PC-3 (cell line): ENCODE data around the gene GRIN2A. TPM values are rescaled to one million over a fixed set of nuclear protein-coding genes. Genes with fewer than 3 reads are reported as not detected.

Source experiments
- ATAC-seq: fragments of 200-7000 bp; cut with Tn5 transposase; 2 replicates; pipeline ENCODE4 v1.9.1; 2020; ENCODE audit warnings: mild to moderate bottlenecking, moderate library complexity
- BruUV-seq: library from RNA; stranded (reverse); fragments of 400-500 nt; replicated peaks from 2 replicates; lab custom pipeline; 2021; lab: Mats Ljungman, UMichigan
- CTCF ChIA-PET: fragments of 300-600 bp; sonication (Branson Sonifier 250); formaldehyde crosslinking; loops from one replicate; lab custom pipeline; 2022; ENCODE audit warnings: antibody characterized with exemption; lab: Charles Lee
- POLR2A ChIA-PET: fragments of 300-600 bp; sonication (Branson Sonifier 250); formaldehyde crosslinking; loops from one replicate; lab custom pipeline; 2022; ENCODE audit warnings: antibody characterized with exemption; ENCODE audit not compliant: unreplicated experiment; lab: Charles Lee
- DNase-seq: peaks from one replicate; pipeline ENCODE4 v3.0.0-alpha.2; 2015
- H2AFZ ChIP-seq: fragments of 300-600 bp; sonication (generic); 2 replicates; pipeline ENCODE4 v1.6.0; 2016; ENCODE audit warnings: antibody characterized with exemption, low read length
- H3F3A ChIP-seq: fragments of 300-600 bp; sonication (generic); one replicate; pipeline ENCODE4 v1.6.0; 2017; ENCODE audit warnings: antibody characterized with exemption, low read length, control low read depth, mild to moderate bottlenecking; ENCODE audit not compliant: unreplicated experiment
- H3K27ac ChIP-seq: fragments of 300-600 bp; sonication (generic); 2 replicates; pipeline ENCODE4 v1.5.1; 2016; ENCODE audit warnings: mild to moderate bottlenecking, low read length
- H3K27me3 ChIP-seq: fragments of 300-600 bp; sonication (generic); 2 replicates; pipeline ENCODE4 v1.6.1; 2016; ENCODE audit warnings: low read length, mixed read lengths
- H3K36me3 ChIP-seq: fragments of 300-600 bp; sonication (generic); 2 replicates; pipeline ENCODE4 v1.6.1; 2016; ENCODE audit warnings: low read depth, mixed run types, low read length, mixed read lengths
- H3K4me1 ChIP-seq: fragments of 300-600 bp; sonication (generic); 2 replicates; pipeline ENCODE4 v1.5.1; 2016; ENCODE audit warnings: low read length; ENCODE audit not compliant: insufficient read depth
- H3K4me2 ChIP-seq: fragments of 300-600 bp; sonication (generic); 2 replicates; pipeline ENCODE4 v1.6.0; 2016; ENCODE audit warnings: low read length
- H3K4me3 ChIP-seq: fragments of 300-600 bp; sonication (generic); 2 replicates; pipeline ENCODE4 v1.5.1; 2016; ENCODE audit warnings: mild to moderate bottlenecking, low read length, mixed read lengths
- H3K79me2 ChIP-seq: fragments of 300-600 bp; sonication (generic); 2 replicates; pipeline ENCODE4 v1.6.1; 2017; ENCODE audit warnings: low read length, mixed read lengths
- H3K9ac ChIP-seq: fragments of 300-600 bp; sonication (generic); 2 replicates; pipeline ENCODE4 v1.6.0; 2016; ENCODE audit warnings: mild to moderate bottlenecking, low read length
- H3K9me2 ChIP-seq: fragments of 300-600 bp; sonication (generic); replicated peaks from 2 replicates; pipeline ENCODE4 v1.6.1; 2016; ENCODE audit warnings: mixed run types, low read length, mixed read lengths
- H3K9me3 ChIP-seq: fragments of 300-600 bp; sonication (generic); 2 replicates; pipeline ENCODE4 v1.6.1; 2016; ENCODE audit warnings: low read length, mixed read lengths
- H4K20me1 ChIP-seq: fragments of 300-600 bp; sonication (generic); 2 replicates; pipeline ENCODE4 v1.6.1; 2016; ENCODE audit warnings: low read length, mixed read lengths
- EZH2 ChIP-seq: fragments of 300-600 bp; sonication (generic); IDR thresholded peaks from one replicate; pipeline ENCODE4 v1.6.1; 2017; ENCODE audit warnings: antibody characterized with exemption, mild to moderate bottlenecking, low read length; ENCODE audit not compliant: unreplicated experiment
- EZH2phosphoT487 ChIP-seq: fragments of 300-600 bp; sonication (generic); IDR thresholded peaks from 2 replicates; pipeline ENCODE4 v1.6.1; 2018; ENCODE audit warnings: mild to moderate bottlenecking, antibody characterized with exemption, low read length, borderline replicate concordance
- intact Hi-C: fragments of 100-400 bp; cut with micrococcal nuclease; formaldehyde crosslinking; loops from 2 replicates; pipeline ENCODE4 v1.9.0; 2023
- total RNA-seq: library from RNA; depleted of rRNA; stranded (reverse); fragments of >200 nt; gene quantifications from 2 replicates; pipeline ENCODE4 v1.2.3, GENCODE V29; 2014
- TF ChIP-seq, protein P1 (sequence below): fragments of 300-600 bp; sonication (generic); conservative IDR thresholded peaks from 2 replicates; pipeline ENCODE4 v1.5.1; 2017; ENCODE audit warnings: antibody characterized with exemption, low read depth, mild to moderate bottlenecking, low read length

The GRIN2A gene
- total RNA-seq, 1 experiment from 2014 or later: 0.04 TPM

DNA sequence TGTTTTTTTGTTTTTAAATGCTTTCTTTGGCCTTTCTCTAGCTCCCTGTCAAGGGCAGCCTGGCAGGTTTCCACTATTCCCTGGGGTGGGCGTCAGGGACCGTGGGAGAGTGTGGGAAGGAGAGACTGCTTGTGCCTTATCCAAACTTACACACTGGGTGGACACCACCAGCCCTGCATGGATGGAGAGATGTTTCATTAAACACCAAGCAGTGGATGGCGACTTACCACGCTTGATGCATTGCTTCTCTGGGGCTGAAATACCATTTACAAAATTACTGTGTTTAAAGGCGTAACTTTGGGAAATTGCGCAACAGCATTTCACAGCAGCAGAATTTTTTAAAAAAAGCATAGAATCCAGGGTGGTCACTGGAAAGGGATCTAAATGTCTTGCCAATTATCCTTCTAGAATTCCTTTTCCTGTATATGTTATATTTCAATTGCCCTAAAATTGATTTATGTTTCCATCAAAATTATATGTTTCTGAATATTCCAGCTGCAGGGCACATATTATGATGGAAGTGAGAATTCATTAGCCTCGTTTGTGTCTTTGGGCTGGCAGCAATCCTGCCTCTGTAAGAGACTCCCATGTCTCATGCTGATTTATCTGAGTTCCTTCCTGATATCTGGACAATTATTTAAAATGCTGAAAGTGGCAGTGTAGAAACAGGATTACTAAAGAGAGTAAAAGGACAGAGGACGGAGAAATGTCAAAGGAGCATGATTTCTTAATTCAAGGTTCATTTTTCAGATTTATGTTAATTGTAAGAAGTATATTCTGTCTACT is 247.3 kb downstream of the GRIN2A start:
- no peaks in the 10 kb centered on the region for H4K20me1 ChIP-seq
- no peaks in the 10 kb centered on the region for H3F3A ChIP-seq
- intact Hi-C loops: no loop called here
- POLR2A ChIA-PET: no interaction called here
- H3K79me2 ChIP-seq: no peaks in the 10 kb centered on the region
- H3K9me3 ChIP-seq: no peaks in the 10 kb centered on the region
- H3K36me3 ChIP-seq: no peaks in the 10 kb centered on the region
- H3K4me3 ChIP-seq: no peak overlapping the region
- no peak overlapping the region for H2AFZ ChIP-seq
- H3K9ac ChIP-seq: no peak overlapping the region
- no peak for ATAC-seq
- H3K9me2 ChIP-seq: no peaks in the 10 kb centered on the region
- BruUV-seq: no TSS peak
- no peak for TF ChIP-seq EZH2
- TF ChIP-seq, protein P1, sequence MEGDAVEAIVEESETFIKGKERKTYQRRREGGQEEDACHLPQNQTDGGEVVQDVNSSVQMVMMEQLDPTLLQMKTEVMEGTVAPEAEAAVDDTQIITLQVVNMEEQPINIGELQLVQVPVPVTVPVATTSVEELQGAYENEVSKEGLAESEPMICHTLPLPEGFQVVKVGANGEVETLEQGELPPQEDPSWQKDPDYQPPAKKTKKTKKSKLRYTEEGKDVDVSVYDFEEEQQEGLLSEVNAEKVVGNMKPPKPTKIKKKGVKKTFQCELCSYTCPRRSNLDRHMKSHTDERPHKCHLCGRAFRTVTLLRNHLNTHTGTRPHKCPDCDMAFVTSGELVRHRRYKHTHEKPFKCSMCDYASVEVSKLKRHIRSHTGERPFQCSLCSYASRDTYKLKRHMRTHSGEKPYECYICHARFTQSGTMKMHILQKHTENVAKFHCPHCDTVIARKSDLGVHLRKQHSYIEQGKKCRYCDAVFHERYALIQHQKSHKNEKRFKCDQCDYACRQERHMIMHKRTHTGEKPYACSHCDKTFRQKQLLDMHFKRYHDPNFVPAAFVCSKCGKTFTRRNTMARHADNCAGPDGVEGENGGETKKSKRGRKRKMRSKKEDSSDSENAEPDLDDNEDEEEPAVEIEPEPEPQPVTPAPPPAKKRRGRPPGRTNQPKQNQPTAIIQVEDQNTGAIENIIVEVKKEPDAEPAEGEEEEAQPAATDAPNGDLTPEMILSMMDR: no peak
- TF ChIP-seq EZH2phosphoT487: no peak
- H3K4me1 ChIP-seq: no peaks in the 10 kb centered on the region
- H3K27me3 ChIP-seq: peaks cover 32% of the 10 kb centered on the region
- CTCF ChIA-PET: interaction anchor here (0.7 kb wide), 1 partner anchor 1283 kb away, joined by 4 read pairs; no protein-coding TSS in a partner anchor
- no peak overlapping the region for H3K27ac ChIP-seq
- no peak for DNase-seq
- H3K4me2 ChIP-seq: no peak overlapping the region

DNA sequence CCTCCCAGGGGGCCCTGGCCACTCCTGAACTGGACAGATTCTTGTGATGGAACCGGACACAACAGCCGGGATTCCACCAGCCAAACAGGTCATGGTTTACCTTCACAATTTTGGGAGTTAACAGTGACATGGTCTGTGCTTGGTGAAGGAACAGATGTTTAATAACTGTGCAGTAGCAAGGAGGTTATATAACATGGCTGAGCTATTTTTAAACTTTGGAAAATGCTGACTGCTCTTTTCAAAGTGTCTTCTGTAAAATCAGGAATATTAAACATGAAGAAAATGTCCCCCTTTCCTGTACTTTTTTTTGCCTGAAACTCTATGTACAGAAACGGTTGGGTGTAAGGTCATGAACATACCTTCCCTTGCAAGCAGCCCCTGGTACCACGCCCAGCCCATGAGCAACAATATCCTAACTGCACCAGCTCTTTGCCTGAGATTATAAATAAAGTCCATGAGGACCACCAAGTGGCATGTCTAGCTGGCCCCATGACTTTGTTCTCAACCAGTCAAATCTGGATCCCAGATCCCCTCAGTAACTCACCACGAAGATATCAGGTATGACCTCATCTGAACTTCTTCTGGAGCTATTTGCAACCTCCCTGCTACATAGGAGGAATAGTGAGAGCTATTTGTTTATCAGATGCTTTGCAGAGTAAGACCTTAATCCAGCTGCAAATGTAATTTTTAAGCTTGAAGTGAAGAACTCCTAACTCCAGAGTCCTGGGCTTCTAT is 249.1 kb downstream of the GRIN2A start:
- DNase-seq (no peak), ATAC-seq (no peak)
- Histone ChIP-seq H3K36me3 (no peaks in the 10 kb centered on the region), H4K20me1 (no peaks in the 10 kb centered on the region), H3F3A (no peaks in the 10 kb centered on the region), H2AFZ (no peak overlapping the region), H3K27ac (no peak overlapping the region), H3K9ac (no peak overlapping the region), H3K4me2 (no peak overlapping the region), H3K9me2 (no peaks in the 10 kb centered on the region), H3K79me2 (no peaks in the 10 kb centered on the region), H3K4me3 (no peak overlapping the region), H3K4me1 (no peaks in the 10 kb centered on the region), H3K27me3 (peaks cover 22% of the 10 kb centered on the region), H3K9me3 (no peaks in the 10 kb centered on the region)
- ChIA-PET POLR2A (no interaction called here), CTCF (no interaction called here)
- TF ChIP-seq, protein P1: no peak
- TF ChIP-seq EZH2: no peak
- no peak for TF ChIP-seq EZH2phosphoT487
- intact Hi-C loops: no loop called here
- no TSS peak for BruUV-seq

DNA sequence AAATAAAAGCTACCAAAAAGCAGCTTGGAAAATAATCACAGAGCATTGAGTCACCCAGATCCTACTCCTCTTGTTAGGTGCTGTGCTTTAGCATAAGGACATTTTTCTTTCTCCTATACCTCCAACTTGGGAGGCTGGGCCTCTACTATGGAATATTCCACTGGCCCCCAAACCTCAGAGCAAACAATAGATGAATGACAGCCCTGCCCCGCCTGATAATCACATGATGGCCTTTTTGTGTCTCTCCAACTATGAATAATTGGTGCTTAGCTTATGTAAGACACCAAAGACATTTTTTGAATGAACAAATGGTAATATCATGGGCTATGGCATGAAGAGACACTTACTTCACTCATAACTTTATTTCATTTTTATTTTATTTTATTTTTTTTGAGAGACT is 250.2 kb downstream of the GRIN2A start:
- Histone ChIP-seq H3K27ac (no peak overlapping the region), H3K36me3 (no peaks in the 10 kb centered on the region), H3K9ac (no peak overlapping the region), H4K20me1 (no peaks in the 10 kb centered on the region), H3K79me2 (no peaks in the 10 kb centered on the region), H3K4me2 (no peak overlapping the region), H3F3A (no peaks in the 10 kb centered on the region), H3K9me2 (no peaks in the 10 kb centered on the region), H2AFZ (no peak overlapping the region), H3K4me3 (no peak overlapping the region), H3K27me3 (peaks cover 14% of the 10 kb centered on the region; the same call in 1 of the 2 replicates), H3K4me1 (no peaks in the 10 kb centered on the region), H3K9me3 (no peaks in the 10 kb centered on the region)
- no peak for TF ChIP-seq EZH2
- TF ChIP-seq, protein P1: no peak
- no peak for TF ChIP-seq EZH2phosphoT487
- DNase-seq (no peak), ATAC-seq (no peak)
- CTCF ChIA-PET: no interaction called here
- intact Hi-C loops: no loop called here
- no TSS peak for BruUV-seq
- POLR2A ChIA-PET: no interaction called here
